DMS153 treated with DMSO at 0.1 percent for 48 hours (cell line): ENCODE measurements around the gene TBX10.

Experiments used
- DNase-seq: peaks from one replicate; lab custom pipeline; 2025; ENCODE audit not compliant: unreplicated experiment; lab: John Stamatoyannopoulos, UW

The TBX10 gene

DNA sequence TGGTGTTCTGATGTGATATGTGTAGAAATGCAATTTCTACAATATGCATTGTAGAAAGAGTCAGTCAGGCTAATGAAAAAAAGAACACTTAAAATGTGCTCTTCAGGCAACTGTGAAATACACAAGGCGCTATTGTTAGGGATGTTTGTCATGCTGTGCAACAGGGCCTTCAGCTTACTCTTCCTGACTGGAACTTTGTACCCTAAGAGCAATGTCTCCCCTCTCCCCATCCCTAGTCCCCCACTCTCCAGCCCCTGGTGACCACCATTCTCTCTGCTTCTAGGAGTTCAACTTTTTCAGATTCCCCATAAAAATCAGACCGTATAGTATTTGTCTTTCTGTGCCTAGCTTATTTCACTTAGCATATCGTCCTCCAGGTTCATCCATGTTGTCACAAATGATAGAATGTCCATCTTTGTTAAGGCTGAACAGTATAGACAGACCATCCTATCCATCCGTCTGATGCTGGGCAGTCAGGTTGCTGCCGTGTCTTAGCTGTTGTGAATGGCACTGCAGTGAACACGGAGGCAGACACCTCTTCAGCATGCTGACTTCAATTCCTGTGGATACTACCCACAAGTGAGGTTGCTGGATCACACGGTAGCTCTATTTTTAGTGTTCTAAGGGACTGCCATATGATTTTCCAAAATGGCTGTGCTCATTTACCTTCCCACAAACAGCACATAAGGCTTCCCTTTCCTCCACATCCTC, 22.2 kb downstream of the TBX10 start:
- DNase-seq, result no peak

DNA sequence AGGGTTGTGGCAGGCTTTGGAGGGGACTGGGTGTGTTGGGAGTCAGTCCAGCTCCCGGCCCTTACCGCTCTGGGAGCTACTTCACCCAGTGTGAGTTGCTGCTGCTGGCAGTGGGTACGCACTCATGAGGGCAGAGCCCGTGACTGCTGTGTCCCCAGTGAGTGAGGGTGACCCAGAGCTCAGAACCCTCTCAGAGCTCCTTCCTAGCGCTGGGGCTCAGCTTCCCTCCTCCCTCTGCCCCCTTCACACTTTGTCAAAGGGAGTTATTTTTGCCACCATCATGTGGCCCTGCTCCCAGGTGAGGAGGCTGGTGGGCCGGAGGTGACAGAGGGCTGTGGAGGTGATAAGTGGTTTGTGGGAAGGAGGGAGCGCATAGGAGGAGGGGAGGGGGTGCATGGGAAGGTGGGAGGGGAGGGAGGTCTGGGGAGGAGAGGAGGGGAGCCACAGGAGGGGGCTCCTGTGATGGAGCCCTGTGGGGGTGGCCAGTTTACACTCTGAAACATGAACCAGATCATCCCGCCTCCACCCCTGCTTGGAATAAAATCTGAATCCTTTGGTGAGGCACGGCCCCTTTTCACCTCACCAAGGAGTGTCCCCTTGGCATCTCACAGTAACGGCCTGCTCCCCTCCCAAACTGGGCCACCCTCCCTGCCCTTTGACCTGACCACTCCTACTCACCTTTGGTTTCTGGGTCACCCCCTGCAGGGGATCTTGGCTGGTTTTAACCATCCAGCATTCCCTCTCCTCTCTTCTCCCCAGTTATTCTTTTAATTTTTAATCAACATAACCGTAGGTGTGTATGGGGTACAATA, 22.9 kb downstream of the TBX10 start:
- DNase-seq, result no peak

DNA sequence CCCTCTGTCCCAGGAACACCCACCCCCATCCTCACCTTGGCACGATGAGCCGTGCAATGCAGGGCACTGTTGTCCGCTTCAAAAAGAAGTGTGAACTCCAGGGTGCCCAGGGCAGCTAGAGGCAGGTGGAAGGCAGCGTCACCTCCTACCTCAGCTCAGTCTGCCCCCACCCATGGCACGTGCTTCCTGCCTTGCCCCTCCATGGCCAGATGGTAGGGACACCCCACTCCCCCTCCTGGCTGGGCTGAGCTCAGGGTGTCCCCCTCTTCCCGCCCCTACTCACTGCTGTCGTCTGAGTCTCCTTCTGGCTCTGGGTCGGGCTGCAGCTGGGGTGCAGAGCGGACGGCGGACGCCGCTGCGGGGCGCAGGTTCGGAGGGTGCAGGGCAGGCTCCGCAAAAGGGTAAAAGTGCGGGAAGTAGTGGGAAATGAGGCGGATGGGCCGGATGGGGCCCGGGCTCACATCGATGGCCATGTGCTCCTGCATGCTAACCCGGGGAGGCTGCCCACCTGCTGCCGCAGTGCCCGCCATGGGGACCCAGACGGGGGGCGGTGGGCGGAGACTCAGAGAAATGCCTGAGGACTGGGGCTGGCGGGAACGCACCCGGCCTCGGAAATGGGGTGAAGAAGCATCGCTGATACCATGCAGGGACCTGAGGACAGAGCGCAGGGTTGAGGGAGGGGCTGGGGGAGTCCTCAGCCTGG, 23.7 kb downstream of the TBX10 start:
- peak; percentile 14 for DNase-seq

DNA sequence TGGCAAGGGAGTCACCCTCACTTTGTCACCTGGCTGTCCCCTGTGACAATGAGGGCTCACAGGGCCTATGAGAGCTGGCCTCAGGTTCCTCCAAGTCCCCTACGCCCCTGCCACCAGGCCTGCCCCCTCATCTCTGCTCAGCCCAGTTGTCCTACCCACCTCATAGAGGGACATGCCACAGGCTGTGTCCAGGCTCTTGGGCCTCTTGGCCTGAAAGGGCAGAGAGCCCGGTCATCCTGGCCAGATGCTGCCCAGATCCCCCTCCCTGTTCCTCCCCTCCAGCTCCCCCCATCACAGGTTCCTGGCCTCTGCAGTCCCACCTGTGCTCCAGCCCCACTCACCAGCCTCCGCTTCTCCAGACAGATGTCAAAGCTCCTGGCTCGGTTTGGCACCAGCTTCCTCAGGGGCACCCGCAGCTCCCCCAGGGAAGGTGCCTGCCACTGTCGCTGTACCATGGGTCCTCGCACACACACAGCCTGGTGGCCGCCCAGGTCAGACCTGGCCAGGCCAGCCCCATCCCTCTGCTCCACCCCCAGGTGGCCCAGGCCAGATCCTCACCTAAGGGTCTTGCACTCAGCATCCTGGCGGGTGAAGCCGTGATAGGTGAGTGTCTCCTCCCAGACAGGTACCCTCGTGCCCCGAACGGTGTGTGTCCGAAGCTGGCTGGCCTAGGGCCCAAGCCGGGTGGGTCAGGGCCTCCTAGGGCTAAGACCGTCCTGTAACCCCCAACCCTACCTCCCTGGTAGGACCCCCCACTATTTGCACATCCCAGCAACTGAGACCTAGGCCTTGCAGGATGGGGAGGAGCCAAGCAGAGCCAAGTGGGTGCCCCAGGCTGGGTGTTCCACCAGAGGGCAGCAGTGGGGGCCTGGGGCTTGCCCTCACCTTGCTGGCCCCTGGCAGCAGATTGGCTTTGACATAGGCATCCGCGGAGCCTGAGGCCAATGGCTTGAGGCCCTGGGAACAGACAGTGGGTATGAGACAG, 24.5 kb downstream of the TBX10 start:
- peak; percentile 14 for DNase-seq

DNA sequence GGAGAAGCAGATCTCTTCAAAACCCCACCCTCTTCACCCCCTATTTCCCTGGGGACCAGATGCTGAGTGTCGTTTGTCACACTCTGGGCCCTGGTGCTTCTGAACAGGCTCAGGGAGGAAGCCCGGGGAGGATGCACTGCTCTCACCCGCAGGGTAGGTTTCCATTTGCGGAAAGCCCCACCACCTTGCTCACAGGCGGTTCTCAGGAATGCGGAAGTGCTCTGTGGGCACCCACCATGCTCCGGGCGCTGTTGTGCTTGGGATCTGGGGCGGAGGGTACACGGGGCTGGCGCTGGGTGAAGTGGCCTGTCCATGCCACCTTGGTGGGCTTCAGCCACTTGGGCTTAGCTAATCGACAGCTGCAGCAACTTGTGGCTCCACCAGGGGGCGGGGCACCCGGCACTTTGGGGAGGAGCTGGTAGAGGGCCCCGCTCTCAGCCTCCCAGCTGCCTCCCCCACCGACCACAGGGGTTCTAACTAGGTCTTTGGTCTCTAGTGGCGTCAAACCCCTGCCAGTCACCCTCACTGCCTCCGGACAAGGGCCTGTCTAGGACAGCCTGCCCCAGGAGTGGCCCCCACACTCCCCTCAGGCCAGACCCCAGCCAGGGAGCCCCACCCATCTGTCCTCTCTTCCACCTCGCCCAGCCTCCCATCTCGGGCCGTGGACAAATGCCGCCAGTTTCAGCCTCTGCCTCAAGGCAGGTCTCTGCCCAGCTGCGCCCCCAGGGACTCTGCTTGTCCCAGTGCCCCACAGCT, 25.4 kb downstream of the TBX10 start:
- no peak for DNase-seq

DNA sequence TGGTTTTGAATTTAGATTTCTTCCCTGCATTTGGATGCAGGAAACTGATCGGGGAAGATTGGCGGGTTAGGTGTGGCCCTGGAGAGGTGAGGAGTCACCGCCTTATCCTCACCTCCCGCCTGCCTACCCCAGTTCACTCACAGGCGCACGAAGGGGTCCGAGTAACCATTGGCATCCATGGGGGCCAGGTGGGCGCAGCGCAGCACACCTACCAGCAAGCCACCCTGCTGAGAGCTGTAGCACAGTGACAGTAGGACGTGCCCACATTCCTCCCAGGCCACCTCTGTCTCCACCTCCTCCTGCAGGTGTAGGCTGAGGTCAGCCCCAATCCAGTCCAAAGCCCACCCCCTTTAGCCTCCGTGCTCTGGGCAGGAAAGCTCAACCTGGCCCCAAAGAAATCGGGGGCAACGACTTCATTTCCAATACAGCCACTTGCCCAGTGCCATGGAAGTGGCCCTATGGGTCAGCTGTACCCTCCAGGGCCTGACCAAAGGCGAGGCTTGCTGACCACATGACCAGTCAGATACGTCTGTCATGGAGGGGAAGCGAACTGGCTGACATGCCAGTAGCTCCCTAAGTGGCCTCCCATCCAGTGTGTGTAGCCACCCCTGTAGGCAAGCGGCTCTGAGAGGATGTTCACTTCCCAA, 26.1 kb downstream of the TBX10 start:
- no peak for DNase-seq

DNA sequence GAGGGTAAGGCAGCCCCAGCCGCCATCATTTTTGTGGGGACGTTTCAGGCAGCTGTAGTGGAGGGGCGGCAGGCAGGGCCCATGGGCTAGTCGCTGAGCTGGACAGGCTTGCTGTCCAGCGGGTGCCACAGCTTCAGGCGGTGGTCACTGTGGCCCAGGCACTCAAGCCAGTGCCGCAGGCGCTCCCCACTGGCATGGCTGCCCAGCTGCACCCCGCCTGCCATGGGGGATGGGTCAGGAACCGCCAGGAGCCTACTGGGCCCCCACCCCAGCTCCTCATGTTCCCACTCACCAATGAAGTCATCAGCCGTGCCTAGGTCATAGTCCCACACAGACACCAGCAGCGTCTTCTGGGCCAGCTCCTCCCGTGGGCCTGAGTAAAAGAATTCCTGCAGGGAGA, 26.8 kb downstream of the TBX10 start:
- DNase-seq, result no peak

DNA sequence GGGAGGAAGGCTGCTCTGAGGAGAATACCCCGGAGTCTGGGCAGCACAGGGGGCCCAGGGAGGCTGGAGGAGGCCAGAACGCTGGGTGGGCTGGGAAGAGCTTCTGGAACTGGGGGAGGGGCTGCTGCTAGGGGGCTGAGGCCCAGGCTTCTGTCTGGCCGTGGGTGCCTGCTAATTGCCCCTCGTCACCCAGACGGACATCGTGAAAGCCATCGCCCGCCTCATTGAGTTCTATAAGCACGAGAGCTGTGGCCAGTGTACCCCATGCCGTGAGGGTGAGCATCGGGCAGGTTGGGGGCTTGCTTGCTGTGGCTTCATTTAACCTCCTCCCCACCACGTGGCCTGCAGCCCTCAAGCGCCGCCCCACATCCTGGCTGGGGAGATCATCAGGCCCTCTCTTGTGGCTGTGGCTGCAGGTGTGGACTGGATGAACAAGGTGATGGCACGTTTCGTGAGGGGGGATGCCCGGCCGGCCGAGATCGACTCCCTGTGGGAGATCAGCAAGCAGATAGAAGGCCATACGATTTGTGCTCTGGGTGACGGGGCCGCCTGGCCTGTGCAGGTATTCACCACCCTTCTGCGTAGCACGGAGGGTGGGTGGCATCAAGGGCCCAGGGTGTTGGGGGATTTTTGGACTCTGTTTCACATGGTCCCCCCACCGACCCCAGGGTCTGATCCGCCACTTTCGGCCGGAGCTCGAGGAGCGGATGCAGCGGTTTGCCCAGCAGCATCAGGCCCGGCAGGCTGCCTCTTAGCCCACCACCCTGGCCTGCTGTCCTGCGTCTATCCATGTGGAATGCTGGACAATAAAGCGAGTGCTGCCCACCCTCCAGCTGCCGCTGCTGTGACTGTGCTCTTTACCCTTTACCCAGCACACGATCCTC, 27.6 kb downstream of the TBX10 start:
- DNase-seq, result no peak

DNA sequence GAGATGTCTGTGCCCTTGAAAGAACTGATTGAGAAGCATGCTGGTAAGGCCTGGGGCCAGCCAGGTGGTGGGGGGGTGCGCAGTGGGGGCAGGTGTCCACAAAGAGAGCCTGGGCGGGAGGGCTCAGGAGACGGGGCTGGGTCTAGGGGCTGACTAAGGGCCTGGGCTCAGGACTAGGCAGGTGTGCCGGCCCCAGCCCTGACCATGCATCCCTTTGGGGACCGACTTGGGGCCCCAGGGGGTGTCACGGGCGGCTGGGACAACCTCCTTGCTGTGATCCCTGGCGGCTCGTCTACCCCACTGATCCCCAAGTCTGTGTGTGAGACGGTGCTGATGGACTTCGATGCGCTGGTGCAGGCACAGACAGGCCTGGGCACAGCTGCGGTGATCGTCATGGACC, 28.4 kb downstream of the TBX10 start:
- DNase-seq, result no peak

DNA sequence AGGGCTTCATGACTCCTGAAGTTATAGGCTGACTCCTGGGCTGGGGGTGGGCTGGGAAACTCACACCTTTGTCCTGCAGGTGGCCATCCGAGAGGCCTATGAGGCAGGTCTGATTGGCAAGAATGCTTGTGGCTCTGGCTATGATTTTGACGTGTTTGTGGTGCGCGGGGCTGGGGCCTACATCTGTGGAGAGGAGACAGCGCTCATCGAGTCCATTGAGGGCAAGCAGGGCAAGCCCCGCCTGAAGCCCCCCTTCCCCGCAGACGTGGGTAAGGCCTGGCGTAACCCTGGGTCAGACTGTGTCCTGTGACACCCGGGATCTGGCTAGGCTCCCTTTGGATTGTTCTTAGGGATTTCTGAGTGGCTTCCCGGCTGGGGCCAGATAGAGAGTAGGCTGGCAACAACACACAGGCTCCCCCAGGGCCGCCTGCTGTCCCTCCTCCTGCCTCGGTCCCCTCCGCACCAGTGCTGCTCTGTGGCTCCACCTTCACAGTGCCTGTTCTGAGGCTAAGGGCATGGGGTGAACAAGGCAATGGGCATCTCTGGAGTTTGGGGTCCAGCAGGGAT, 29.2 kb downstream of the TBX10 start:
- no peak for DNase-seq

DNA sequence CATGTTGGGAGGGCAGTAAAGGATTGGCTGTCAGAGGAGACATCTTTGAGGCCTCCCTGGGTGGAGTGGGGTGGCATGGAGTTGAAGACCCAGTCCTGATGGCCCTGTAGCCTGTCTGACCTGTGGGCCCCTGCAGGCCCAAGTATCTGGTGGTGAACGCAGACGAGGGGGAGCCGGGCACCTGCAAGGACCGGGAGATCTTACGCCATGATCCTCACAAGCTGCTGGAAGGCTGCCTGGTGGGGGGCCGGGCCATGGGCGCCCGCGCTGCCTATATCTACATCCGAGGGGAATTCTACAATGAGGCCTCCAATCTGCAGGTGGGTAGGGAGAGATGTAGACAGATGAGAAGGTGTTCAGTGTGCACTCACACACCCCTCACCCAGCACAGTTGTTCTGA, 30.2 kb downstream of the TBX10 start:
- no peak for DNase-seq

DNA sequence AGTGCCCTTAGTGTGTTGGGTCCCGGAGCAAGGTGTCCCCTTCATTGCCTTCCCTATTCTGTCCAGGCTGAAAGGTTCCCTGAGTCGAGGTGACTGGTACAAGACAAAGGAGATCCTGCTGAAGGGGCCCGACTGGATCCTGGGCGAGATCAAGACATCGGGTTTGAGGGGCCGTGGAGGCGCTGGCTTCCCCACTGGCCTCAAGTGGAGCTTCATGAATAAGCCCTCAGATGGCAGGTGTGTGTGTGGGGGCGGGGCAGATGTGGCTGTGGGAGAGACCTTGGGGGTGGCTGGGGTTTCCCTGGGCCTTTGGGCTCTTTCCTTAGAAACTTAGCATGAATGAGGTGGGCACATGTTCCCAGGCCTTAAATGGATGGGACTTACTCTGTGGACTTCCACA, 31.1 kb downstream of the TBX10 start:
- DNase-seq, result no peak

DNA sequence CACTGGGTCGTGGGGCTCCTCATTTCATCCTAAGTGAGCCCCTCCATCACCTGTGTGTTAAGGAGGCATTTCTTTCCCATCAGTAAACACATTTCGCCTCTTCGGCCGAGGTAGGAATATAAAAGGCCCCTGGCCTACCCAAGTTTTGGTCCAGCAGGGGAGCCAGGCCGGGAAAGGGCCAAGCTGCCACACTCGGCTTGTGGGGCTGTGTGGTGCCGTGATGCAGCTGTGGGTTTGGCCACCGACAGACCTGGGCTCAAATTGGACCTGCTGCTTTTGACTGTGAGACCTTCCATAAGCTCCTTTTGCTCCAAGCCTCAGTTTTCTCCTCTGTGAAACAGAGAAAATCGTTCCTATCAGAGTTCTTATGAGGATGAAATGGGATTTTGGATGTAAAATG, 32.1 kb downstream of the TBX10 start:
- DNase-seq, result no peak

DNA sequence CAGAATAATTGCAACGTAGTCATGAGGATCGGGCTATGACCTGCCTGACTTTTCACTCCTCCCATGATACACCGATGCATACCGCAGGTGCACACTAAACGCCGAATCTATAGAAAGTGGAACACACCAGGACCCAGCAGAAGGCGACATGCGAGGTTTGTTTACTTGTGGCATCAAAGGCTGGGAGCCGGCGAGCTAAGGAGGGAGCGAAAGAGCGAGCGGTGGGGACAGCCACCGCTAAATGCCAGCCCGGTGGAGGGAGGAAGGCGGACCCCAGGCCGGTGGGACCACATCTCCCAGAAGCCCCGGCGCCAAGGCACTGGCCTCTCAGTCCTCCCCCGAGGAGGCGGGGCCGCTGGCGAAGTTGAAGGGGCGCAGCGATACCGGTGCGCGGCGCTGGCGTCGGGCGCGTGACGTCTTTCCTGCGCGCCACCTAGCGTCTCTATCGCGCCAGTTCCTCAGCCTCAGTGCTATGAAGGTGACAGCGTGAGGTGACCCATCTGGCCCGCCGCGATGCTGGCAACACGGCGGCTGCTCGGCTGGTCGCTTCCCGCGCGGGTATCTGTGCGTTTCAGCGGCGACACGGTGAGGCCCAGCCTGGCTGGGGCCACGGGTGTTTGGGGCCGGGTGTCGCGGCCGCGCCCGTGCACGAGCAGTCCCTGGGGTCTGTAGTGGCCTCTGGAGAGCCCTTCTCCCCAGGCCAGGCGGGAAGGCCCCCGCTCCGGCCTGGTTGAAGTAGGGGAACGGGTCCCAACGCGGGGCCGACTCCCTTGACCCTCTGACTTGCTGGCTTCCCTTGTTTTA, 32.9 kb downstream of the TBX10 start, which contains the start of gene NDUFV1:
NDUFV1 (plus strand) TSS at position 445 of the 804 bp plus-strand sequence; CDS start at position 514, 69 bp downstream.
- peak; percentile 84 for DNase-seq

DNA sequence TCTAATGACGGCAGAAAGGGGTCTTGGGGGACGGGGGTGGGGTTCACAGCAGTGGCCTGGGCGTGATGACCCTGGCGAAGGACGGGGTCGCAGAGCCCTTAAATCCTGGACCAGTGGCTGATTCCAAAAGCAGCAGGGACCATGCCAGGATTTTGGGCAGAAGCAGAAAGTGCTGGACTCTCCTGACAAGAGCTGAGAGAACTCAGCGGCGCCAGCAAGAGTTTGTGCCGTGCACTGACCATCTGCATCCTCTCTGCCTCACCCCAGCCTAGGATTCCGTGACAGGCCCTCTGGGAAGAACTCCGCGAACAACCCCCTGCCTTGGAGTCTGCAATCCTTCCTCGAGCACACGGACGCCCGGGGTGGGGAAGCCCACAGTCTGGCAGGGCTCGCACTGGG, 33.5 kb downstream of the TBX10 start:
- no peak for DNase-seq

DNA sequence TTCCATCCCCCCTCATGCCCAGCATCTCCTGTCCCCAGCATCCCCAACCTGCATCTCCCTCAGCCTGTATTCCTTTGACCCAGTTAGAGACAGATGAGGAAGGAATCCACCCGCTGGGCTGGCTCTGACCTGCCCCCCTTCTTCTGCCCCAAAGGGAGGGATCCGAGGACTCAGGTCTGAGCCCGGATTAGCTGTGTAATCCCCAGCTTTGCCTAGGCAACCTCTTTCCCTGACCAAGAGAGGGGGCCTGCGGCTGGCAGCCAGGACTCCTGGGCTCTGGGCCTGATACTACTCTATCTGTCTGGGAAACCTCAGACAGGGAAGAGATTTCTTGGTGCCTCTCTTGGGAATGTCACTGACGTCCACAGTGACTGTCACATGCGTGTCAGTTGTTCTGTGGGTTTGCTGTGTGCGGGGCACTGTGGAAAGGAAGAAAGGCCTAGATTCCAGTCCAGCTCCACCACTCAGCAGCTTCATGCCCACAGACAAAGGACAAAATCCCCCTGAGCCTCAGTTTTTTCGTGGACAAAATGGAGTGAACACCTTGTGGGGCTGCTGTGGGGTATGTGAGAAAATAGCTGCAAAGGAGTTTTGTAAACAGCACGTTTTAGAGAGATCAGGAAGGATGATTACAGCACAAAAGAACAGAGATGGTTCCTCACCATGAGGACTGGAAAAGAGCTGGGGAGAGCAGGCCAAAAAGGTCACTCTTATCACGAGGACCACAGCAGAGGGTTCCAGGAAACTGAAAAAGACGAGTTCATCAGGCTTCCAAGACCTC, 34.1 kb downstream of the TBX10 start:
- no peak for DNase-seq

DNA sequence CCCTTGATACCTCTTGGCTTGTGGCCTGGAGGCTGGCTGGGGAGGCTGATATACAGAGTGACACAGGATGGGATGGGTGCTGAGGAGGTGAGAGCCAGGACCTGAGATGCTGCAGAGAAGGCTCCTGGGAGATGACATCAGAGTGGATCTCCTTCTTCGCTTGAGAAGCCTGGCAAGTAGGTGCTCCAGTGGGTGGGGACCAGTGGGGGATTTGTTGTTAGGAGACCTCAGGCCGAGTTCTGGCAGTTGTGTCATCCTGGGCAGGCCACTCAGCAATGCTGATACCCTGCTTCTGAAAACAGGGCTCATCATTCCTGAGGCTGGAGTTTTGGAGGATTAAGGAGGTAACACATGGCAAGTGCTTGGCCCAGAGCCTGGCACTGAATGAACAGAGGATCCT, 34.7 kb downstream of the TBX10 start:
- DNase-seq, result no peak
